GM13976 (cell line): ENCODE measurements around the gene SOS1.
A peak's percentile ranks its signal among the peaks of the same experiment; 100 is the strongest.

Source experiments
- DNase-seq: peaks from one replicate; pipeline ENCODE4 v3.0.0; 2012; ENCODE audit warnings: low spot score
- CTCF ChIP-seq: IDR thresholded peaks from 2 replicates; pipeline ENCODE4 v1.5.1; 2012; ENCODE audit warnings: borderline replicate concordance, mild to moderate bottlenecking; ENCODE audit not compliant: insufficient read depth; ENCODE audit errors: extremely low read depth, missing control alignments, control extremely low read depth
- in situ Hi-C: fragments of 300-500 bp; cut with MboI; formaldehyde crosslinking; loops from one replicate; pipeline ENCODE4 v1.12.0; 2022; ENCODE audit warnings: low sequenced_read_pairs, mixed read lengths, inconsistent platforms; ENCODE audit not compliant: unreplicated experiment

The SOS1 gene

GRCh38 chr2:39018638-39019037, 102.2 kb downstream of the SOS1 start:
- no peak for DNase-seq
- in situ Hi-C loops = no loop called here
- TF ChIP-seq CTCF = no peak

GRCh38 chr2:39017334-39017733, 103.5 kb downstream of the SOS1 start:
- no peak for TF ChIP-seq CTCF
- no peak for DNase-seq
- in situ Hi-C loops = no loop called here

- no peak for DNase-seq
- TF ChIP-seq CTCF = no peak
- in situ Hi-C loops = no loop called here
Observed at GRCh38 chr2:39015424-39015823, 105.4 kb downstream of the SOS1 start.

GRCh38 chr2:39013871-39014270, 107.0 kb downstream of the SOS1 start:
- in situ Hi-C loops = no loop called here
- no peak for DNase-seq
- TF ChIP-seq CTCF = no peak

GRCh38 chr2:39008665-39009064, 112.2 kb downstream of the SOS1 start:
- no peak for TF ChIP-seq CTCF
- DNase-seq = peak; percentile 3
- in situ Hi-C loops = no loop called here

GRCh38 chr2:39007875-39008504, 112.9 kb downstream of the SOS1 start:
- no peak for DNase-seq
- in situ Hi-C loops = no loop called here
- no peak for TF ChIP-seq CTCF
